WTC11 (cell line): ENCODE results near the gene HACD2.

ENCODE experiments used
- ERG ChIP-seq: fragments of 250-450 bp; sonication (Bioruptor Pico); IDR thresholded peaks from 2 replicates; pipeline ENCODE4 v1.8.0; 2021; ENCODE audit warnings: mild to moderate bottlenecking
- NR2C2 ChIP-seq: sonication (generic); formaldehyde crosslinking; IDR thresholded peaks from 2 replicates; pipeline ENCODE4 v1.8.0; 2022; ENCODE audit warnings: mild to moderate bottlenecking, missing genetic modification reagents
- ZNF232 ChIP-seq: sonication (generic); formaldehyde crosslinking; IDR thresholded peaks from 2 replicates; pipeline ENCODE4 v1.8.0; 2022; ENCODE audit warnings: mild to moderate bottlenecking, missing genetic modification reagents

GRCh38 chr3:123613543-123613942 lies 28.7 kb upstream of the HACD2 start:
- TF ChIP-seq NR2C2 (CRISPR knock-in tag) (no peak), ZNF232 (CRISPR knock-in tag) (no peak), ERG (no peak)
